Inflammatory macrophage treated with lipopolysaccharide for 4 hours (primary cell): ENCODE results near the gene OXSR1.

ENCODE experiments used
- DNase-seq: peaks from one replicate; pipeline ENCODE4 v3.0.0-alpha.2; 2020

OXSR1 gene

GRCh38 chr3:38164952-38165721, at the start of gene OXSR1:
TSS of gene OXSR1 (plus strand) at chr3:38165537. CDS start at chr3:38165877, 340 bp downstream.
- DNase-seq: peak; percentile 100

GRCh38 chr3:38115645-38116427, 49.5 kb upstream of the OXSR1 start:
- no peak for DNase-seq

- no peak for DNase-seq
Measured at GRCh38 chr3:38116471-38117162, 48.7 kb upstream of the OXSR1 start.

- no peak for DNase-seq
Measured at GRCh38 chr3:38117163-38117716, 48.1 kb upstream of the OXSR1 start.

GRCh38 chr3:38117748-38118420, 47.5 kb upstream of the OXSR1 start:
- peak; percentile 60 for DNase-seq

GRCh38 chr3:38118421-38119247, 46.7 kb upstream of the OXSR1 start:
- no peak for DNase-seq

GRCh38 chr3:38119248-38119544, 46.1 kb upstream of the OXSR1 start:
- DNase-seq: no peak

- DNase-seq: no peak
Measured at GRCh38 chr3:38119821-38120692, 45.3 kb upstream of the OXSR1 start.

- no peak for DNase-seq
Measured at GRCh38 chr3:38120693-38121450, 44.5 kb upstream of the OXSR1 start.

- DNase-seq: no peak
Measured at GRCh38 chr3:38121451-38121831, 43.9 kb upstream of the OXSR1 start.

GRCh38 chr3:38121832-38122461, 43.4 kb upstream of the OXSR1 start:
- no peak for DNase-seq

- DNase-seq: no peak
Measured at GRCh38 chr3:38122712-38123290, 42.5 kb upstream of the OXSR1 start.

- DNase-seq: no peak
Measured at GRCh38 chr3:38124324-38125122, 40.8 kb upstream of the OXSR1 start.

GRCh38 chr3:38125305-38126120, 39.8 kb upstream of the OXSR1 start:
- DNase-seq: no peak

GRCh38 chr3:38126121-38126892, 39.0 kb upstream of the OXSR1 start:
- no peak for DNase-seq

GRCh38 chr3:38127611-38128302, 37.6 kb upstream of the OXSR1 start:
- DNase-seq: no peak
